GM04503 (cell line): ENCODE measurements around the gene RER1.

Experiments used
- DNase-seq: peaks from one replicate; pipeline ENCODE4 v3.0.0-alpha.2; 2012; ENCODE audit warnings: low read depth

The RER1 gene

DNA sequence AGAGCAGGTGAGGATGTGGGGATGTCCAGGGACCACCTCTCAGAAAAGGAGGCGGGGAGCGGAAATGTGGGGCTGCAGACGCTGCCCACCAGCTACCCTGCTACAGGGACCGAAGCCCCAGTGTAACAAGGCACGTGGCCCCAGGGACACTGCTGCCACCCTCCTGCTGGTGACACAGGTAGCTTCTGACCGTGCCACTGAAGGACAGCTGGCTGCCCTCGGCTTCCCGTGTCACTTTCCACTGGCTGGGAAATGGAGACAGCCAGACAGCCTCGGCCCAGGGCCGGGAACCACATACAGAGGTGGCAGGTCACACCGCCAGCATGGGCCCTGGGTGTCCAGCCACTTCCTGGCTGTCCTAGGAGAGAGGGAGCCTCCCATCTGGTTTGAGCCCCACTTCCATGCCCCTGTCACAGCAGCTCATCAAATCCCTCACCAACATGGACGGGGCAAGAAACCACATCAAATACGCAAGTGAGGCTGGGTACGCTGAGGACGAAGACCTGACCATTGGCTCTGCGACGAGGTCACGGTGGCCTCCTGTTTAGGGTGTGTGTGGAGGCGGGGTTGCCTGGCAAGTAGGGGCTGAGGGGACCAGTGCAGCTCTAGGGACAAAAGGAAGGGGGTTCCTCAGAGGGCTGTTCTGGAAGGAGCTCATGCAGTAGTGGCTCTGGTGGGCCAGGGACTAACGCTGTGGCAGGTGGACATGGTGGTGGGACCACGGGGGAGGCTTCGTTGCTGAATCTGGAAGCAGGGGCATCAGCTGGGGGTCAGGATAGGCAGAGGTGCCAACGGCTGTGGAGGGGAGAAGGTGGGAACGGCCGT, 15.7 kb downstream of the RER1 start:
- DNase-seq: no peak

DNA sequence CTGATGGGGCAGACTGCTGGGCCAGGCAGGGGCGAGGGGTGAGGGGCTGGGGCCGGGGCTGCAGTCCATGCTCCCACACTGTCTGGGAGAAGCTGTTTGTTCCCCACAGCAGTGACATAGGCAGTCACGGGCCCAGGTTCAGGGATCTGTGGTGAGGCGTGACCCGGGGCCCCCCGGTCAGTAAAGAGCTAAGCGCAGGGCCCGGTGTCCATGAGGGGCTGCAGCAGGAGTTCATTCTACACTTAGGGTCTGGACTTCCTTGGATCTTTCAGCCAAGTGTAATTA, 16.3 kb downstream of the RER1 start:
- DNase-seq: no peak

DNA sequence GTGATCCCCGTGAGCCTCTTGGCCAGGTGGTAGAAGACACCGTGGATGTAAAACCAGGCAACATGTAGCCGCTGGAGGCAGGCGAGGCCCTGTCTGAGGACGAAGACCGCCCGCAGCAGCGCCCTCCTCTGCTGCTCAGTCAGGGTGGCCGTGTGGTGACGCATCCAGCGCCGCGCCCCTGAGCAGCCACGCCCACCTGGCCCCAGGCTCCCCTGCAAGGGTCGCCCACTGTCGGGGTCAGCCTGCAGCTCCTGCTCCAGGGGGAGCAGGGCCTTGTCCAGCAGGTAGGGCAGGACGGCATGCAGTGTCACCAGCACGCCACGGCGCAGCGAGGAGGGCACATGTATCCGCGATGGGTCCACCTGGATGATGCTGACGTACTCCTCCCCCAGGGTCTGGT, 16.8 kb downstream of the RER1 start:
- DNase-seq: no peak

DNA sequence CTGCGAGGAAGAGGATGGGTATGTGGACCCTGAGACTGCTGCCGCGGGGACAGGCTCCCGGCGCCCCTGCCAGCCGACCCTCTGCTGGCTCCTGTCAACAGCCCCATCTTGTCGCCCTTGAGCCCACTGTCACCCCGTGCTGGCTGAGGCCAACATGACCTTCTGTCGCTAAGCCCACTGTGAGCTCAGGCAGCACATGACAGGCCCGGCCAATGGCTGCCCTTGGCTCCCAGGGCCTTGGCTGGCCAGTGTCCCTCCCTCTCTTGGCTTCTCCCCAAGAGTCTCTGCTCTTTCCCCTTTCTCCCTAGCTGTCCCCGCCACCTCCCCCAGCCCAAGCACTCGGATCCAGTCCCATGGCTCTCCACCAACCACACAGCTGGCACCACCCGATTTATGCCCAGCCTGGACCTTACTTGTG, 17.2 kb downstream of the RER1 start:
- no peak for DNase-seq

DNA sequence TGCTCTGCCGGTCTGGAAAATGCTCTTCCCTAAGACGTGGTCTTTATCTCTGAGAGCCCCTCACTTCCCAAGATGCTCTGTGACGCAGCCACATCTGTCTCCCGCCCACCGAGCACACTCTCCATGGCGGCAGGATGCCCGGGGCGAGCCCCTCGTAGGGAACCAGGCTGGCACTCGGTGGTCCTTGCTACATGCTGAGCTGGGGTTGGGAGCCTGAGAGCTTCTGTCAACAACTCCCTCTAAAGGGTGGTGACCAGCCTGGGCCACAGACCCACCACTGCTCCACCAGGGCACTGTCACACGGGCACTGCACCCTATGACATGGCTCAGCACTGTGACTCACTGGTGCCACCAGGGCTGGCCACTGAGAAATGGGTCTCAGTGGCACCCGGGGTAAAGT, 18.1 kb downstream of the RER1 start:
- DNase-seq: no peak

DNA sequence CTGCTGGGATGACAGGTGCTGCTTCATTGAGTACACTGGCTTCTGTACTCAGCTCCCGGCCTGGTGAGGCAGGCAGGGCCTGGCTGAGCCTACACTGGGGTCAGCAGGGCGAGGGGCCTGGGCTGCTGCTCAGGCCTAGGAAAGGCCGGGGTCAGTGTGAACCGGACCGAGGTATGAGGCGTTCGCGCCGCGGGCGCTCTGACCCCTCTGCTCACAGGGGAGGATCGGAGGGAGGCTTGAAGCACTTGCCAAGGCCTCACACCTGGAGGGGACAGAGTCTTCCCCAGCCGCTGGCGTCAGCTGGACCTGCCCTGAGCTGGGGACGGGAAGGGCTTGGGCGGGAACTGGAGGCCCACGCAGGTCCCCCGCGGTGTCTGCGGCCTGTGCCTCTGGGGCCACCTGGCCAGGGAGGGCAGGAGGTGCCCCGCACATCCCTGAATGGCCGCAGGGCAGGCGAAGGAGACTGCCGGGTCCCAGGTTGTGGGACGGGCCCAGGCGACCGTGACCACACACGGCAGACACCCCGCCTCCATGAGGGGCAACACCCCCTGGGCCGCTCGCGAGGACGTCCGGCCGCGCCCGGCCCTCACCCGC, 20.3 kb downstream of the RER1 start:
- DNase-seq: no peak

DNA sequence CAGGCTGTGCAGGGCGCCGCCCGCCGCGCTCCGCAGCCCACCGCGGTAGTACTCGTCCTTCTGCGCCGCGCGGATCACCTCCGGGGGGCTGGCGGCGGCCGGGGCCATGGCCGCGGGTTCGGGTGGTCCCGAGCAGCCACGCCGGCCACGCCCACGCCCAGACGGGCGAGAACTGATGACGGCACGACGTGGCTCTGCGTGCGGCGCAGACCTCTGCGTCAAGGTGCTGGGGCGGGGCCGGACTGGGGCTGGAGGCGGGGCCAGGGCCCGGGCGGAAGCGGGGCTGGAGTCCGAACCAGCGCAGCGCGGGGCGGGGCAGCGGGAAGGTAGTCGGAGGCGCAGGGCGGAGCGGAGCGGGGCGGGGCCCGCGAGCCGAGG, 20.7 kb downstream of the RER1 start, which contains the start of gene PEX10:
PEX10 (minus strand) TSS at position 170 of the 378 bp plus-strand sequence; CDS start at position 108, 62 bp downstream.
- DNase-seq: peak; percentile 56

DNA sequence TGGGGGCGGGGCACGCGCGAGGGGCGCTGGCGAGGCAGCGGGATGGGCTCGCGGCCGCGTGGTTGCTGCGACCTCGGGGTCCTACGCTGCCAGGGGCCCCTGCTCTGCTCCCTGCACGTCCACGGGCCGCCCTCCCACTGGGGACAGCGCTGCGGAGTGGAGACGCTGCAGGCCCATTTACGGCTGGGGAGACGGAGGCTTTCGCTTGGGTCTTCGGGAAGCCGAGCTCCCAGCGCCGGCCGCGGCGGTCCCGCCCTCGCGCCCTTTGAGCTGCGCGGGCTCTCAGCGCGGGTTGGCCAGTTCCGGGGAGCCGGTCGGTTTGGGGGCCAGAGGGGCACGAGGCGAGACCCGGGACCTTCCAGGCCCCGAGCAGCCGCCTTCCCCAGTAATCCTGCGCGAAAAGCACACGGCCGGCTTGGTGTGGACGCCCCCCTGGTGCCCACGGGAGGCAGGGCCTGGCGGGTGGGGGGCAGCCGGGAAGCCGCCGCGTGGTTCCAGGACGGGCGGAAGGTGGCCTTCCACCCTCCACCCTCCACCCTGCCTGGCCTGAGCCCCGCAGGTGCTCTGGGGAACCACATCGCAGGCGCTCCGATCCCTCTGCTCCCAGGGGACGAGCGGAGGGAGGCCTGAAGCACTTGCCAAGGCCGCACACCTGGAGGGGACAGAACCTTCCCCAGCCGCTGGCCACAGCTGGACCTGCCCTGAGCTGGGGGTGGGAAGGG, 21.3 kb downstream of the RER1 start:
- DNase-seq: no peak

DNA sequence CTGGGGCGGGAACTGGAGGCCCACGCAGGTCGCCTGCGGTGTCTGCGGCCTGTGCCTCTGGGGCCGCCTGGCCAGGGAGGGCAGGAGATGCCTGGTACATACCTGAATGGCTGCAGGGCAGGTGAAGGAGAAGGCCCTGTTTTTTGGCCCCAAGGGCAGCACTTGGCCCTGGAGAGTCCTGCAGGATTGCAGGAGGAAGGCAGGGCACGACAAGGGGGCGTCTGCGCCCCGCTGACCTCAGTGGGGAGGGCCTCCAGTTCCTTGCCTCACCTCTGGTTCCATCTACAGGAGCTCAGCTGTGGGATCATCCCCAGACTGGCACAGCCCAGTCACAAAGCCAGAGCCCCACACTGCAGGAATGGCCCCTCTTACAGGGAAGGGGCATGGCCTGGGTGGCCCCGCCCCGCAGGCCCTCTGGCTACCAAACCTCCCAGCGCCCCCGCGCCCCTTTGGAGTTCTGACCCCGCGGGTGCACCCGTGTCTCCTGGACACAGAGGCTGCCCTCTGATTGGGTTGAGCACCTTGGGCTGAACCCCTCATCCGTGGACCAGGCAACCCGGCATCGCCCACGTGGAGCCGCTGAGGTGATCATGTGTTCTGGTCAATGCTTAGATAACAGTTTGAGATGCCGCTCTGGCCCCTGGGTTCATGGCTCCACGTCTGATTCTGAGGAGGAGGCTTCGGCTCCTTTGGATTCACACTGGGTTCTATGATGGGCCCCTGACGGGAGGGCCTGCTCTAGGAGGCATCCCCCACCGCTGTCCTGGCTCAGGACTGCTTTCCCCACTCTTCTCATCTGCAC, 22.1 kb downstream of the RER1 start:
- no peak for DNase-seq

DNA sequence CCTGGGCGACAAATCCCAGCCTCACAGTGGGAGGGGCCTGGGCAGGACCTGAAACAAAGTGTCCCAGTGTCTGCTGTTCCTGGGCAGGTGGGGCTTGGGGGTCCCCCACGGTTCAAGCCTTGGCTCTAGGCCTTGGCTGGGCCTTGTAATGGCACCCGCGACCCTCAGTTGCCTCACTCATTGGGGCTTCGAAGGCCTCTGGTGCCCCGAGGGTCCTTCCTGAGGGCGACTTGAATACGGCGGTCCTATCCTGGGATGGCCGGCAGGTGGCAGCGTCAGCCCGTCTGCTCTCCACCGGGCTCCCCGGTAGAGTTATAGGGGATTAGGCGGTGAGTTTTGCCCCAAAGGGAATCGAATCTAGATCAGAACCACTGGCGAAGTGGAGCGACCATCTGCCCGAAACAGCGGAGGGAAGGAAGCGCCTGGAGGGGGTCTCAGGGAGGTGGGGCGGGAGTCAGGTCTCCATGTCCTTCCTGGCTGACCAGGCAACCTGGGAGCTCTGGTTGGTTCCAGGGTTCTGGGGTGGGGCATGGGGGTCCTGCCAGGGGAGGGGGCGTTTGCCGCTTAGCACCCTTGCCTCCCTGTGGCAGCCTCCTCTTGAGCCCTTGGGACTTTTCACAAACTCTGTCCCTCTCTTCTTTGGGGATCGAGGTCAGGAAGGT, 22.8 kb downstream of the RER1 start:
- no peak for DNase-seq

DNA sequence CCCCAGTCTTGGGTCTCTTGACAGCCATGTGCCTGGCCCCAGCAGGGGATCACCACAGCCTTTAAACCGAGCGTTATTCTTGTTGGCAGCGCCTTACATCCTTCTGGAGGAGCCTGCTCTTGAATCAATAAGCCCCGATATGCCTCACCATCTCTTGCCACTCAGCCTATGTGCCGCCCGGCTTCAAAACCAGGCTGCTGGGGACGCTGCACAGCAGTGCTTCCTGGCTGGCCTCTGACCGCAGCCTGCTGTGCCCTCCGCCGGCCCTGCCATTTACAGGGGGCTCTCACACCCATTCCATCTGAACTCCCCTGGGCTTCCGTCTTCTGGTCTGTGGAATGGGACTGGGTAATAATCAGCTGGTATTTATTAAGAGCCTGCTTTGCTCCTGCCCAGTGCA, 23.7 kb downstream of the RER1 start:
- no peak for DNase-seq

DNA sequence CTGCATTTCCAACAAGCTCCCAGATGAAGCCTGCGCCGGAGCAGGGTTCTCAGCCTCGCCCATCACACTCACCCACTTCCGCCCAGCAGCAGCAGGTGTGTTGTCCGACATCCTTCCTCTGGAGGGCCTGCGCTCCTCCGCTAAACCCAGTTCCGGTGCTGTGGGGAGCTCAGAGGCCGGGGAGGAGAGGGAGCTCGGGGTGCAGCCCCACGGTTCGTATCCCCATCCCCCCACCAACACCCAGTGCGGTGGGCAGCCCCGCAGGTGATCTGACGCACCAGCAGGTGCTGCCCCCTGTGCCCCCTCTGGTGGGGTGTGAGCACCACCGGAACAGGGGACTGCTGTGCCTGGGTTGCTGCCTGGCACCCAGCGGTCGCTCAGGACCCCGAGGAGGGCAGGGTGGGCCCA, 24.2 kb downstream of the RER1 start:
- no peak for DNase-seq

DNA sequence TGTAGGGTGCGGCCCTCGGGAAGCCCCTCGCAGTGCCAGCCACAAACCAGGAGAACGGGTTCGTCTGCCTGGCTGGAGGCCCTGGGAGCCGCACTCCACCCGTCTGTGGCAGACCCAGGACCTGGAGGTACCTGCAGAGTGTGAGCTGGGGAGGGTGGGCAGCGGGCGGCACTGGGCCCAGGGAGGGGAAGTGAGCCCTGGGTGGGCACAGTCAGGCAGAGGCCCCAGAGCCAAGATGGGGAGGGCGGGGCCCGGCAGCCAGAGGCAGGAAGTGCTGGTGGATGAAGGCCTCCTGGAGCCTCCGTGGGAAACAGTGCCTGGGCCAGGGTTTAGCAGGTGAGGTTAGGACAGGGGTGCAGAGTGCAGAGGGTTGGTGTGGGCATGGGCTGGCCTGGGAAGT, 24.8 kb downstream of the RER1 start:
- DNase-seq: no peak

DNA sequence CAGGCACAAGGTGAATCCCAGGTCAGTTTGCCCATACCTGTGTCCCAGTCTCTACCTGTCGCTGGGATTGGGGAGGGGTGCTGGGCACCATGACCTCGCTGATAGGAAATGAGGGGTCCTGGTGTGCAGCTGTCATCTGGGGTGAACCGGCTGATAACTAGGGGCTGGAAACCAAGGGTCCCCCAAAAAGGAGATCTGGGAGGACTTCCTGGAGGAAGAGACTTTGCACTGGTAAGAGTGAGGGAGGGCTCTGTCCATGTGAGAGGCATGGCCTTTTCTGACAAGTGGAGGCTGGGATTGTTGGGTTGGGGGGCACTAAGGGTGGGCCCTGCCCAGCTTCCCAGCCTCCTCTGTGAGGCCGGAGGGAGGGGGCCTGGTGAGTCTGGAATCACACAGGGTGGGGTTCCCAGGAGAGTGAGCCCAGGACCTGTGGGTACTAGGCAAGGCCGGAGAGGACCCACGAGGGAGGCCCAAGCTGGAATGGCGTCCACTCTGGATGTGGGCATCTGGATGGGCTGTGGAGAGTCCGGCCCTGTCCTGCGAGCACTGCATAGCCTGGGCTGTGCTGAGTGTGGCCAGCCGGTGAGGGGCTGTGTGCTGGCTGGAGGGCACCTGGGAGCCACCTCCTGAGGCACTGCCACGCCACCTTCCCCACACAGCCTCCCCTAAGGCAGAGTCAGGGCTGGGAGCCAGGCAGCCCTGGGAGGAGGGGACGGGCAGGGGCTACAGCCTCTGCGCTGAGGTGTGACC, 25.6 kb downstream of the RER1 start:
- DNase-seq: no peak

DNA sequence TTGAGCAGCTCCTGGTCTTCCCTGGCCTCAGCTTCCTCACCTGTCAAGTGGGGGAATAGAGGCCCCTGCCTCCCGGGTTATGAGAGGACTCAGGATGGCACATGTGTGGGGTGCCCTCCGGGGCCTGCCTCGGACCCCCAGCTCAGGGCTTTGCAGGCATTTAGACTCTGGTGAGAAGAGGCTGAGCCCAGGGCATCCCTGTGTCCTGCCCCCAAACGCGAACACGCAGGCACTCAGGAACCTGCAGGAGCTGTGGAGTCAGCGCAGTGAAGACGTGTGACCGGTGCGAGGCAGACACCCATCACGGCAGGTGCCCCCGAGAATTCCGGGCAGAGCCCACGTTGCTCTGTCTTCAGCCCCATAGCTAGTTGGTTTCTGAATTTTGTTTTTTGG, 26.2 kb downstream of the RER1 start:
- no peak for DNase-seq

DNA sequence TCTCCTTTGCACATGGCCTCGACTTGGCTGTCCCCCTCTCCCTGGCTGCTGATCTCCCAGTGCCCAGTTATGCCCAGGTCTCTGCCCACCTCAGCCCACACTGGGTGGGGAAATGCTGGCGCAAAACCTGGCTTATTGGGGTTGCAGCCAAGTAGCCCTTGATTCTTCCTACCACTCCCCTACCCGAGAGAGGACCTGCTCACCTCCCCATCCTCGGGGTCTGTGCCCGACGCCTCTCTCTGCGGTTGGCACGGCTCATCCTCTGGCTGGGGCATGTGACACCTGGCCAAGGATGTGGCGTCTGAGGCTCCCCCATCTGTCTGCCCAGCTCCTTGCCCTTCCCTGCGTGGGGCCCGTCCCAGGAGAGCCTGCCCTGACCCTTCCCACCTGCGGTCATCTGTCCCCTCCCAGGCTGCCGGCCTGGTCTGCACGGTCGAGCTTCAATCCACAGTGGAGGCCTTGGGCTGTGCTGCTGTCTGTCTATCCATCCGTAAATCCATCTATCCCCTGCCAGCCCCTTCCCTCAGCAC, 27.2 kb downstream of the RER1 start:
- DNase-seq: no peak

DNA sequence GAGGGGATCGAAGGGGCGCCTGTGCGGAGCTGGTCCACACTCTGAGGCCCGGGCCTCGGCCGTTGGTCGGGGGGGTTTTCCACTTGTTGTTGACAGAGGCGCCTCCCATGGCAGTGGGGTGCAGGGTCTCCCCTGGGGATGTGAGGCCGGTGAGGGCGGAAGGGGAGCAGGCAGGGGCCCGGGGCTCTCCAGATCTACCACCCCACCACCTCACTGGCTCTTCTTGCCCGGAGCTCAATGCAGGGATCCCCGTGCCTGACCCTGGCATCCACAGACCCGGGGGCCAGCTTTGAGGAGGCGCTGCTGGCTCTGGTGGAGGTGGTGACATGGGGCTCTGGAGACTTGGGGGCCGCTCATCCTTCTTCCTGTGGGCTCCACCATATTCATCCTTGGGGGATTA, 27.8 kb downstream of the RER1 start:
- no peak for DNase-seq

DNA sequence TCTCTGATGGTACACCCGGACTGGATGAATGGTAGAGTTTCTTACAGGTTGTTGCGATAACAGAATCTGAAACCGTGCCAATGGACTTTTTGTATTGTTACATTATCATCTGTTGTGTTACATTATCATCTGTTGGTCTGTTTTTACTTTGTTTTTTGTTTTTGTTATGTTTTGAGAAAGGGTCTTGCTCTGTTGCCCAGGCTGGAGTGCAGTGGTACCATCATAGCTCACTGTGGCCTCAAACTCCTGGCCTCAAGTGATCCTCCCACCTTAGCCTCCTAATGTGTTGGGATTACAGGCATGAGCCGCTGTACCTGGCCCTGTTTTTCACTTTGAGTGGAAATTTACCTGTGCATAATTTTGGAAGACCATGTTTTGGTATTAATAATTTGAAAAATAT, 30.9 kb downstream of the RER1 start:
- no peak for DNase-seq

DNA sequence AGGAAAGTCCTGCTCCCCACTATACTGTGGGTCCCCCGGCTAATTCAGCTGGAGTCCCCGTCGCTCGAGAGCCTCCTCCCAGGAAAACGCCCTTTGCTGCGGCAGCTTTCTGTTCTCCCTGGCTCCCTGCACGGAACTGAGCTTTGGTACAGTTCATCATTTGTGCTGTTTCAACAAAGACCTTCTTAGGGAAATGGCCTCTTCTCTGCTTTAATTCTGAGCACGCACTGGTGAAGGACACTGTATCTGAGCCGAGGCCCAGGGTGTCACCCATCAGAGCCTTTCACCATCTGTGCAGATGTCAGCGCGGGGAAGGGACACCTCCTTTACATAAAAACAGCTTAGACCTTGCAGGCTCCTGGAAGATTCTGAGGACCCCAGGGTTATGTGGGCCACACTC, 34.3 kb downstream of the RER1 start:
- no peak for DNase-seq

DNA sequence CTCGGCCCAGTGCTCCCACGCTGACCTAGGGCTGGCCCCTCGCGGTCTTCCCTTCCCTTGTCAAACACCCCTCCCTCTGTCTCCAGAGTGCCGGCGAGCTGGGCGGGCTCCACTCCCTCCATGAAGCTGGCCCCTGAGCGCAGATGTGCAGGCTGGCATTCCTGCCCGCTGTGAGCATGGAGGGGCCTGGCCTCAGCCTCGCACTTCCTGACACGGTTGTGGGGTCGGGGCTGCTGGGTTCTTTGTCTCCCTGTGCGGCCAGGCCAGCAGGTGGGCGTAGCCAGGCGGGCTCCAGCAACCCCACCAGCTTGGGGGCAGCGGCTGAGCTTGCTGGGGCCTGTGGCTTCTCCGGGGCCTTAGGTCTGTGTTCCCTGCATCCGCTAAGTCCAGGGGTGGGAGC, 34.9 kb downstream of the RER1 start:
- DNase-seq: no peak

DNA sequence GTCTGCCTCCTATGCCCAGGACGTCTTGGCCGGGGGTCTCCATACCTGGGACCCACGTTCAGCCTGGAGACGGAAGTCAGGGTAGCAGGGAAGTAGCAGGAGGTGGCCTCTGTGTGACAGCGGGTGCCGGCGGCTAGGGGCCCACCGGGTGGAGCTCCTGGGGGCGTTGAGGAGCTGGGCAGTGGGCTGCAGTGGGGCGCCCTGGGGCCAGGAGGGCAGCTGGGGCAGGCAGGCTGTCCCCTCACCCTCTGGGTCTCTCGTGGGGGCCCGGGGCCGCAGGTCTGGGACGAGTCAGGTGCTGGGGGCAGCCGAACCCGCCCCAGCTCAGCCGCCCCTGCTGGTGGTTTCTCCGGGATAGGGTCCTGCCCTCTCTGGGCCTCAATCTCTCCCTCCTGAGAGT, 35.4 kb downstream of the RER1 start:
- DNase-seq: no peak
